ENCODE measurements around the gene CABLES1. TPM values are rescaled to one million over a fixed set of nuclear protein-coding genes. Genes with fewer than 3 reads are reported as not detected.

CABLES1 gene
- total and polyA plus RNA-seq, 2 of the 8 experiments (the other 6 are each of a cell fraction or from before 2014, with no cell fraction given) = 9.2 to 26.4 TPM

GRCh38 chr18:23121133-23121532 lies 14.2 kb upstream of the CABLES1 start (continued):
- no peak for TF ChIP-seq TAF7 (optimal IDR thresholded peaks at IDR 0.05; ENCODE audit: borderline replicate concordance, low read depth, low read length)
- no peak for TF ChIP-seq SP2 (IDR thresholded peaks at IDR 0.05; ENCODE audit: low read length)
